Thymus (tissue), 11 donors: ENCODE data around the gene USP53. TPM values are rescaled to one million over a fixed set of nuclear protein-coding genes. Genes with fewer than 3 reads are reported as not detected.
"Not testable (repeated sequence)": the region's sequence is repeated elsewhere in the genome, so short reads cannot be mapped to it uniquely, and the experiment has no call there.

ENCODE experiments used
- DNase-seq, 9 donors: peaks; one replicate each; pipeline ENCODE4 v3.0.0-alpha.2; 2013; ENCODE audit warnings: low spot score in 9 of 9, low read depth in 6 of 9, missing footprints in 1 of 9
- H3K27ac ChIP-seq, 2 donors: one replicate each; pipeline ENCODE4 v1.5.1; 2013; ENCODE audit warnings: control low read depth in 1 of 2, low read depth in 1 of 2, low read length in 1 of 2, mild to moderate bottlenecking in 1 of 2, moderate library complexity in 1 of 2
- H3K27me3 ChIP-seq, 2 donors: one replicate each; pipeline ENCODE4 v1.5.1; 2013; ENCODE audit warnings: low read length in 1 of 2; ENCODE audit not compliant: control insufficient read depth in 2 of 2, insufficient read depth in 1 of 2
- H3K36me3 ChIP-seq, 2 donors: one replicate each; pipeline ENCODE4 v1.5.1; 2013; ENCODE audit warnings: low read length in 1 of 2, mild to moderate bottlenecking in 1 of 2, moderate library complexity in 1 of 2; ENCODE audit not compliant: control insufficient read depth in 2 of 2, insufficient read depth in 2 of 2
- H3K4me1 ChIP-seq, 2 donors: one replicate each; pipeline ENCODE4 v1.5.1; 2013; ENCODE audit warnings: low read length in 2 of 2; ENCODE audit not compliant: control insufficient read depth in 2 of 2, insufficient read depth in 2 of 2
- H3K4me3 ChIP-seq, 2 donors: one replicate each; pipeline ENCODE4 v1.5.1; 2013; ENCODE audit warnings: low read length in 2 of 2, control low read depth in 1 of 2, mild to moderate bottlenecking in 1 of 2
- H3K9me3 ChIP-seq, 2 donors: one replicate each; pipeline ENCODE4 v1.5.1; 2013; ENCODE audit warnings: low read length in 1 of 2, mild to moderate bottlenecking in 1 of 2; ENCODE audit not compliant: control insufficient read depth in 2 of 2, insufficient read depth in 1 of 2
- WGBS: extraction: QIAGEN DNeasy Blood & Tissue Kit; methylation state at CpG from one replicate; pipeline ENCODE4 v1.1.7; 2013; 5-methylcytosine and 5-hydroxymethylcytosine counted together
- polyA plus RNA-seq: library from polyadenylated mRNA; stranded (reverse); fragments of 200-250 nt; gene quantifications from one replicate; pipeline ENCODE4 v1.2.3, GENCODE V29; 2013
- total RNA-seq: library from RNA; stranded (reverse); fragments of 120-200 nt; gene quantifications from one replicate; pipeline ENCODE4 v1.2.4, GENCODE V29; 2013
- donor health status: healthy.

USP53 gene
- total and polyA plus RNA-seq, 2 donors = 17.3 to 18.5 TPM

- no peak for DNase-seq
- Histone ChIP-seq H3K4me1 (no peaks in the 10 kb centered on the region), H3K27ac (no peak overlapping the region), H3K4me3 (no peak overlapping the region), H3K36me3 (peaks cover 0 to 3% of the 10 kb centered on the region in 2 donors), H3K9me3 (no peaks in the 10 kb centered on the region), H3K27me3 (no peaks in the 10 kb centered on the region)
- 87% methylated on average over 3 of the region's 3 CpGs for WGBS
Measured at GRCh38 chr4:119244344-119244743, 31.8 kb downstream of the USP53 start.

- H3K4me1 ChIP-seq = no peaks in the 10 kb centered on the region
- H3K9me3 ChIP-seq = no peaks in the 10 kb centered on the region
- H3K27me3 ChIP-seq = no peaks in the 10 kb centered on the region
- peaks cover 0 to 3% of the 10 kb centered on the region in 2 donors for H3K36me3 ChIP-seq
- DNase-seq = no peak
- no peak overlapping the region for H3K4me3 ChIP-seq
- no peak overlapping the region for H3K27ac ChIP-seq
Measured at GRCh38 chr4:119244832-119245231, 32.3 kb downstream of the USP53 start.

DNA sequence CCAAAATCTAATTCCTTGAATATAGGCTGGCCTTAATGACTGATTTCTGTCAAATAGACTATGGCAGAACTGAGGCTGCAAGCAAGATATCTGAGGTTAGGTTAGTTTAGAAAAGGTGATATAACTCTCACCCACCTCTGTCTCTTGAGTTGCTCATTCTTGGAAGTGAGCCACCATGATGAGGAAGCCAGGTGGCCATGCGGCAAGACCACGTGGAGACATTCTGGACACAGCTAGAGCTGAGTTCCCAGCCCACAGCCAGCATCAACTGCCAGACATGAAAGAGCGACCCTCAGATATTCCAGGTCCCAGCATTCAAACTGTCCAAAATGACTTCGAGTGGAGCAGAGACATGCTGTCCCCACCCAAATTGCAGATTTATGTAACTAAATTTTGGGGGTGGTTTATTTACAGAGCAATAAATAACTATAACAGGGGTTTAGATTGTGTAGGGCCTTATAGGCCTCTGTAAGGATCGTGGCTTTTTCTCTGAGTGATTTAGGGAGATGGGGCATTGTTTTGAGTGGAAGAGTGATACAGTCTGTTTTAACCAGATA is 33.7 kb downstream of the USP53 start:
- DNase-seq = no peak
- WGBS = 92% methylated on average over 5 of the region's 5 CpGs
- Histone ChIP-seq H3K27me3 (no peaks in the 10 kb centered on the region), H3K4me3 (no peak overlapping the region), H3K4me1 (no peaks in the 10 kb centered on the region), H3K36me3 (peaks cover 0 to 3% of the 10 kb centered on the region in 2 donors), H3K27ac (no peak overlapping the region), H3K9me3 (no peaks in the 10 kb centered on the region)

- H3K36me3 ChIP-seq, H3K27ac ChIP-seq, H3K4me1 ChIP-seq, H3K27me3 ChIP-seq, DNase-seq, H3K9me3 ChIP-seq, H3K4me3 ChIP-seq: not testable (repeated sequence)
- 98% methylated on average over 2 of the region's 2 CpGs for WGBS
Measured at GRCh38 chr4:119251037-119251436, 38.5 kb downstream of the USP53 start.

DNA sequence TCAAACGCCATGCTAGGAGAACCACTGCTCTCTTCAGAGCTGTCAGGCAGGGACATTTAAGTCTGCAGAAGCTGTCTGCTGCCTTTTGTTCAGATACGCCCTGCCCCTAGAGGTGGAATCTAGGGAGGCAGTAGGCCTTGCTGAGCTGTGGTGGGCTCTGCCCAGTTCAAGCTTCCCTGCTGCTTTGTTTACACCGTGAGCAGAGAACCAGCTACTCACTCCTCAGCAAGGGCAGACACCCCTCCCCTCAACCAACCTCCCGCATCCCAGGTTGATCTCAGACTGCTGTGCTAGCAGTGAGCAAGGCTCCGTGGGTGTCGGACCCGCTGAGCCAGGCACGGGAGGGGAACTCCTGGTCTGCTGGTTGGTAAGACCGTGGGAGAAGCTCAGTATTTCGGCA is 42.7 kb downstream of the USP53 start:
- not testable (repeated sequence) for H3K36me3 ChIP-seq, H3K4me1 ChIP-seq, H3K27me3 ChIP-seq, DNase-seq, H3K9me3 ChIP-seq, H3K27ac ChIP-seq, H3K4me3 ChIP-seq
- WGBS = 96% methylated on average over 10 of the region's 10 CpGs

DNA sequence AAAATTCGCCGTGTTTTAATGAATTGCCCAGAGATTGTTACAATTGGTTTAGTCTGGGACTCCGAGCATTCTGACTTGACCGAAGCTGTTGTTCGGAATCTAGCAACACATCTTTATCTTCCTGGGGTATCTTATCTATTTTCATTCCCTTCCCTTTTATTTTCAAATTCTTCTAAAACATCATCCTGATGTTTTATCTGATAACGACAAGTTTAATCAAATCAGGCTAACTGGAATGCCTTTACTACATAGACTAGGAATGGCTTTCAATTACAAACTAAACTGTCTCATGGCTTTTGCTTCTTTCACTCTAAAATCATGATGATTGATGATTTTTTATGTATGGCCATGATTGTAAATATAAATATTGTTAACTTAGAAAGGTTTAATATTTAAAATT is 48.0 kb downstream of the USP53 start:
- Histone ChIP-seq H3K27ac (no peak overlapping the region), H3K27me3 (no peaks in the 10 kb centered on the region), H3K4me3 (no peak overlapping the region), H3K4me1 (no peaks in the 10 kb centered on the region), H3K9me3 (no peaks in the 10 kb centered on the region), H3K36me3 (peaks cover under 1 to 3% of the 10 kb centered on the region in 2 donors)
- DNase-seq = no peak
- WGBS = 98% methylated on average over 6 of the region's 6 CpGs

DNA sequence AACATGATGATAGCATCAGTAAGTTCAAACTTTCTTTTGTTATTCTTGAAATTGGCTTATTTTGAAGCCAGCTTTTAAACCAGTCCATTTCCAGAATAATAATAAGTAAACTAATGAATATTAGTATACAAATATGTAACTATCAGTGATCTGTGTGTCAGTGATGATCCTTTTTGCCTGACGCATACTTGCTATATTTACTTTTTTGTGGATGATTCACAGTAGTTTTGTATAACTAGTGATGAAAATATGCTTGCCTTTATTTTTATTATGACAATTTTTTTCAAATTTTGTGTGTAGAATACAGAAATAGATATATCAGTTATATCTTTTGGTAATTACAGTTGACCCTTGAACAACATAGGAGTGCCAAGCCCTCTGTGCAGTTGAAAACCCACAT is 49.5 kb downstream of the USP53 start:
- no peak overlapping the region for H3K4me3 ChIP-seq
- no peaks in the 10 kb centered on the region for H3K4me1 ChIP-seq
- no peaks in the 10 kb centered on the region for H3K9me3 ChIP-seq
- 99% methylated on average over 1 of the region's 1 CpG for WGBS
- H3K36me3 ChIP-seq = peaks cover 0 to 3% of the 10 kb centered on the region in 2 donors
- no peak for DNase-seq
- no peak overlapping the region for H3K27ac ChIP-seq
- no peaks in the 10 kb centered on the region for H3K27me3 ChIP-seq

- Histone ChIP-seq H3K36me3 (no peaks in the 10 kb centered on the region), H3K4me3 (no peak overlapping the region), H3K9me3 (no peaks in the 10 kb centered on the region), H3K27ac (no peak overlapping the region), H3K27me3 (no peaks in the 10 kb centered on the region), H3K4me1 (no peaks in the 10 kb centered on the region)
- no peak for DNase-seq
- 90% methylated on average over 1 of the region's 1 CpG for WGBS
Measured at GRCh38 chr4:119264743-119265142, 52.2 kb downstream of the USP53 start.

- Histone ChIP-seq H3K27me3 (no peaks in the 10 kb centered on the region), H3K36me3 (no peaks in the 10 kb centered on the region), H3K4me1 (no peaks in the 10 kb centered on the region), H3K4me3 (no peak overlapping the region), H3K27ac (no peak overlapping the region), H3K9me3 (no peaks in the 10 kb centered on the region)
- no peak for DNase-seq
- WGBS = 84% methylated on average over 4 of the region's 4 CpGs
Measured at GRCh38 chr4:119266153-119266552, 53.6 kb downstream of the USP53 start.

DNA sequence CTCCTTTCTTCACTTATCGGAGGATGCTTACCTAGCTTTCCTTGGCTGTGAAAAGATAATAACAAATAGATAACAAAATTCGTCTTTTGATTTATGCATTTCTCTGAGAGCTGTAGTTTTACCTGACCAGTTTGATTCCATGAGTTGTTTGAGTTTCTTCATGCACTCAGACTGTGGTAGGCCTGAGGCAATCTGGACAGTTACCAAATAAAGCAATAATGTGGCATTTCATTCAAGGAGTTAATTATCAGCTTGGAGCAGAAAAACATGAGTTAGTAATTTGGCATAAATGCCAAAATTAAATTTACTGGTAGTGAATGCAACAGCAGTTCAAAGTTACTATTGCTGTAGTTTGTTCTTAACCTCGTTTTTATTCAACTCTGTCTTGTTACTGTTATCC is 56.0 kb downstream of the USP53 start:
- WGBS = 97% methylated on average over 3 of the region's 3 CpGs
- DNase-seq = no peak
- Histone ChIP-seq H3K27ac (no peak overlapping the region), H3K9me3 (no peaks in the 10 kb centered on the region), H3K27me3 (no peaks in the 10 kb centered on the region), H3K4me3 (no peak overlapping the region), H3K4me1 (no peaks in the 10 kb centered on the region), H3K36me3 (peaks cover 0 to 5% of the 10 kb centered on the region in 2 donors)
